Measurements from ENCODE around the gene VSIR.

DNA sequence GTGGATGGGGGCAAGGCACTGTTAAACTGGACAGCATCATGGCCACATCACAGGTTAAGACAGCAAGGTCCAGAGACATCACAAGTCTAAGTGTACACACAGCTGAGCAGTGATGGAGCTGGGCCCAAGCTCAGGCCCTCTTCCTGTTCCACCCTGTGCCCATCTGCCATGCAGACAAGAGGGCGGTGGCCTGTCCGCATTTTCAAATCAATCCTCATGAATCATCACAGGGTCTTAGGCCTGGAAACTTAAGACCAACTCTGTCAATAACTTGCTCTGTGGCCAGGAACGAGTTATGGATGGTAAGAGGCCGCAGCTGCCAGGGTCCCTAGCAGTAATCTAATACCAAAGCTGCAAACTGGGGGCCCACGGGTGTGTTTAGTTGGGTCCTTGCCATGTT lies 56.9 kb downstream of the VSIR start:
- TF ChIP-seq, protein P1, sequence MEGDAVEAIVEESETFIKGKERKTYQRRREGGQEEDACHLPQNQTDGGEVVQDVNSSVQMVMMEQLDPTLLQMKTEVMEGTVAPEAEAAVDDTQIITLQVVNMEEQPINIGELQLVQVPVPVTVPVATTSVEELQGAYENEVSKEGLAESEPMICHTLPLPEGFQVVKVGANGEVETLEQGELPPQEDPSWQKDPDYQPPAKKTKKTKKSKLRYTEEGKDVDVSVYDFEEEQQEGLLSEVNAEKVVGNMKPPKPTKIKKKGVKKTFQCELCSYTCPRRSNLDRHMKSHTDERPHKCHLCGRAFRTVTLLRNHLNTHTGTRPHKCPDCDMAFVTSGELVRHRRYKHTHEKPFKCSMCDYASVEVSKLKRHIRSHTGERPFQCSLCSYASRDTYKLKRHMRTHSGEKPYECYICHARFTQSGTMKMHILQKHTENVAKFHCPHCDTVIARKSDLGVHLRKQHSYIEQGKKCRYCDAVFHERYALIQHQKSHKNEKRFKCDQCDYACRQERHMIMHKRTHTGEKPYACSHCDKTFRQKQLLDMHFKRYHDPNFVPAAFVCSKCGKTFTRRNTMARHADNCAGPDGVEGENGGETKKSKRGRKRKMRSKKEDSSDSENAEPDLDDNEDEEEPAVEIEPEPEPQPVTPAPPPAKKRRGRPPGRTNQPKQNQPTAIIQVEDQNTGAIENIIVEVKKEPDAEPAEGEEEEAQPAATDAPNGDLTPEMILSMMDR (IDR thresholded peaks at IDR 0.05; ENCODE audit: insufficient read depth, low read length, poor library complexity, severe bottlenecking) = no peak
- no peak for TF ChIP-seq EZH2phosphoT487 (conservative IDR thresholded peaks at IDR 0.05; ENCODE audit: low read length)
